PFSK-1 (cell line): ENCODE results near the gene CAPN9.

ENCODE experiments used
- FOXP2 ChIP-seq: optimal IDR thresholded peaks from 2 replicates; pipeline ENCODE3; 2011; ENCODE audit warnings: borderline replicate concordance, control low read depth, inconsistent platforms; ENCODE audit not compliant: insufficient read depth; ENCODE audit errors: extremely low read length, extremely low read depth
- POLR2AphosphoS5 ChIP-seq: IDR thresholded peaks from 2 replicates; pipeline ENCODE4 v1.6.1; 2012; ENCODE audit warnings: low read depth, mild to moderate bottlenecking, control low read depth, low read length, moderate library complexity
- REST ChIP-seq, 2 experiments: IDR thresholded peaks; 2 replicates each; pipeline versions ENCODE4 v1.6.1 to v1.8.0; 2011 to 2012; ENCODE audit warnings: low read depth in 2 of 2, low read length in 2 of 2, control low read depth in 1 of 2, inconsistent platforms in 1 of 2, mild to moderate bottlenecking in 1 of 2, moderate library complexity in 1 of 2; ENCODE audit not compliant: insufficient read depth in 1 of 2
- SIN3A ChIP-seq: IDR thresholded peaks from 2 replicates; pipeline ENCODE4 v1.6.1; 2012; ENCODE audit warnings: mild to moderate bottlenecking, low read length, moderate library complexity, borderline replicate concordance; ENCODE audit not compliant: insufficient read depth
- TAF1 ChIP-seq: IDR thresholded peaks from 2 replicates; pipeline ENCODE4 v1.6.1; 2012; ENCODE audit warnings: low read length, control low read depth, borderline replicate concordance; ENCODE audit not compliant: insufficient read depth

CAPN9 gene

GRCh38 chr1:230785636-230786384 lies 38.6 kb downstream of the CAPN9 start:
- no peak for TF ChIP-seq TAF1
- no peak for TF ChIP-seq POLR2AphosphoS5
- TF ChIP-seq REST (IDR thresholded peaks at IDR 0.05; ENCODE audit: insufficient read depth in 1 of 2, low read depth in 2 of 2, low read length in 2 of 2): no peak
- TF ChIP-seq SIN3A: no peak
- TF ChIP-seq FOXP2: no peak

- no peak for TF ChIP-seq FOXP2
- TF ChIP-seq REST (IDR thresholded peaks at IDR 0.05; ENCODE audit: insufficient read depth in 1 of 2, low read depth in 2 of 2, low read length in 2 of 2): no peak
- TF ChIP-seq POLR2AphosphoS5: no peak
- no peak for TF ChIP-seq TAF1
- no peak for TF ChIP-seq SIN3A
Observed at GRCh38 chr1:230786385-230786753, 39.2 kb downstream of the CAPN9 start.

GRCh38 chr1:230787471-230787870 lies 40.3 kb downstream of the CAPN9 start:
- TF ChIP-seq REST (IDR thresholded peaks at IDR 0.05; ENCODE audit: insufficient read depth in 1 of 2, low read depth in 2 of 2, low read length in 2 of 2) (no peak), SIN3A (no peak), FOXP2 (no peak), TAF1 (no peak), POLR2AphosphoS5 (no peak)

GRCh38 chr1:230788561-230789275 lies 41.5 kb downstream of the CAPN9 start:
- TF ChIP-seq FOXP2 (no peak), REST (IDR thresholded peaks at IDR 0.05; ENCODE audit: insufficient read depth in 1 of 2, low read depth in 2 of 2, low read length in 2 of 2) (no peak), POLR2AphosphoS5 (no peak)

- TF ChIP-seq SIN3A (no peak), TAF1 (no peak), FOXP2 (no peak), REST (IDR thresholded peaks at IDR 0.05; ENCODE audit: insufficient read depth in 1 of 2, low read depth in 2 of 2, low read length in 2 of 2) (no peak), POLR2AphosphoS5 (no peak)
Observed at GRCh38 chr1:230790026-230790425, 42.8 kb downstream of the CAPN9 start.
